ENCODE measurements around the gene FAM209A. TPM values are rescaled to one million over a fixed set of nuclear protein-coding genes. Genes with fewer than 3 reads are reported as not detected.

FAM209A gene
- total RNA-seq, 3 donors from 2014 or later, result 0.96 TPM; not detected in 2

DNA sequence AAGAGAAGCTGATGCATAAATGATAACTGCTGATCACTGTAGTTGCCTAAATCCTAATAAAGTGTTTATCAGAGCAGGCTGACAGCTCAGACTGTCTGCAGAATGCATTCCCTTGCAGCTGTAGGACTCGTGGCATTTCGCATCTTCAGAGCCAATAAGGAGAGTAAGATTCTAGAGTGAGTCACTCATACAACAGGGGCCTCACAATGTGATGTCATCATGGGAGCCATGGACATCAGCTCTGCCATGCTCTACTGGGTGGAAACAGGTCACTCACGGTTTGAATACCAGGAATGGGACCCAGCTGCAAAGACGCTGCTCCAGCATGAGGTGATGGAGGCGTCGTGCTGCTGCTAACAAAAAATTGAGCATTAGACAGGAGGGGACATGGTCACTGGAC lies 15.9 kb downstream of the FAM209A start:
- Histone ChIP-seq H3K4me1 (no peaks in the 10 kb centered on the region), H3K36me3 (no peaks in the 10 kb centered on the region), H3K4me3 (no peak overlapping the region), H3K27me3 (no peaks in the 10 kb centered on the region), H3K27ac (no peak overlapping the region), H3K9me3 (no peaks in the 10 kb centered on the region)
- no peak for DNase-seq (ENCODE audit: low spot score in 2 of 2)
- intact Hi-C loops (cut with DNase I; ENCODE audit: low total_unique reads), result no loop called here
- TF ChIP-seq POLR2A (IDR thresholded peaks at IDR 0.05) (no peak), POLR2AphosphoS5 (IDR thresholded peaks at IDR 0.05) (no peak)
- TF ChIP-seq, protein P1, sequence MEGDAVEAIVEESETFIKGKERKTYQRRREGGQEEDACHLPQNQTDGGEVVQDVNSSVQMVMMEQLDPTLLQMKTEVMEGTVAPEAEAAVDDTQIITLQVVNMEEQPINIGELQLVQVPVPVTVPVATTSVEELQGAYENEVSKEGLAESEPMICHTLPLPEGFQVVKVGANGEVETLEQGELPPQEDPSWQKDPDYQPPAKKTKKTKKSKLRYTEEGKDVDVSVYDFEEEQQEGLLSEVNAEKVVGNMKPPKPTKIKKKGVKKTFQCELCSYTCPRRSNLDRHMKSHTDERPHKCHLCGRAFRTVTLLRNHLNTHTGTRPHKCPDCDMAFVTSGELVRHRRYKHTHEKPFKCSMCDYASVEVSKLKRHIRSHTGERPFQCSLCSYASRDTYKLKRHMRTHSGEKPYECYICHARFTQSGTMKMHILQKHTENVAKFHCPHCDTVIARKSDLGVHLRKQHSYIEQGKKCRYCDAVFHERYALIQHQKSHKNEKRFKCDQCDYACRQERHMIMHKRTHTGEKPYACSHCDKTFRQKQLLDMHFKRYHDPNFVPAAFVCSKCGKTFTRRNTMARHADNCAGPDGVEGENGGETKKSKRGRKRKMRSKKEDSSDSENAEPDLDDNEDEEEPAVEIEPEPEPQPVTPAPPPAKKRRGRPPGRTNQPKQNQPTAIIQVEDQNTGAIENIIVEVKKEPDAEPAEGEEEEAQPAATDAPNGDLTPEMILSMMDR (IDR thresholded peaks at IDR 0.05), result no peak

GRCh38 chr20:56542489-56543030 lies 18.0 kb downstream of the FAM209A start:
- Histone ChIP-seq H3K4me1 (no peaks in the 10 kb centered on the region), H3K36me3 (no peaks in the 10 kb centered on the region), H3K27me3 (no peaks in the 10 kb centered on the region), H3K4me3 (no peak overlapping the region), H3K9me3 (no peaks in the 10 kb centered on the region), H3K27ac (no peak overlapping the region)
- DNase-seq (ENCODE audit: low spot score in 2 of 2), result no peak
- intact Hi-C loops (cut with DNase I; ENCODE audit: low total_unique reads), result no loop called here
- TF ChIP-seq, protein P1 (IDR thresholded peaks at IDR 0.05), result no peak
- TF ChIP-seq POLR2A (IDR thresholded peaks at IDR 0.05), result no peak
- TF ChIP-seq POLR2AphosphoS5 (IDR thresholded peaks at IDR 0.05), result no peak

- Histone ChIP-seq H3K4me3 (no peak overlapping the region), H3K36me3 (no peaks in the 10 kb centered on the region), H3K9me3 (no peaks in the 10 kb centered on the region), H3K4me1 (no peaks in the 10 kb centered on the region), H3K27ac (no peak overlapping the region), H3K27me3 (no peaks in the 10 kb centered on the region)
- DNase-seq (ENCODE audit: low spot score in 2 of 2), result no peak
- intact Hi-C loops (cut with DNase I; ENCODE audit: low total_unique reads), result no loop called here
- TF ChIP-seq, protein P1 (IDR thresholded peaks at IDR 0.05), result no peak
- TF ChIP-seq POLR2AphosphoS5 (IDR thresholded peaks at IDR 0.05) (no peak), POLR2A (IDR thresholded peaks at IDR 0.05) (no peak)
These were observed 27.0 kb downstream of the FAM209A start for GRCh38 chr20:56551571-56551970.

DNA sequence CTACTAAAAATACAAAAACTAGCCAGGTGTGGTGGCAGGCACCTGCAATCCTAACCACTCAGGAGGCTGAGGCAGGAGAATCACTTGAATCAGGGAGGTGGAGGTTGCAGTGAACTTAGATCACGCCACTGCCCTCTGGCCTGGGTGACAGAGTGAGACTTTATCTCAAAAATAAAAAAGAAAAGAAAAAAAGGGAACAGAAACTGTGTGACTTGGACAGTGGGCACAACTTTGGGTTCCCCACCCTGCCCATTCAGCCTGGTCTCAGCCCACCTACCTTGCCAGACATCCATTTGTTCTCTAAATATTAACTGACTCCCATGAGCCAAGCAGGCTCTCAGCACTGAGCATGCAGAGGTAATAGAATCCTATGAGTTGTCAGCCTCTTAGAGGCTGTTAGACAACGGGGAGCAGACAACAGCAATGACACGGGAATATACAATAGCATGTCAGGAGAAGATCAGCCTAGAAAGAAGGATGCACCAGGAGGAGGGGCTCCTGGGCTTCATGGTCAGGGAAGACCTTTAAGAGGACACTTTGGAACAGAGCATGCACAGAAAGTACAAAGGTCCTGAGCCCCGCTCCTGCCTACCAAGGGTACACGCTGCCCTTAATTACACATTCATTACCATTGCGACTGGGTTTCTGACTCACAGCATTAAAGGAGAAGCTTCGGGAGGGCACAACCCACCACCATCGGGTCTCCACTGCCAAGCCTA lies 28.5 kb downstream of the FAM209A start:
- H3K9me3 ChIP-seq, result no peaks in the 10 kb centered on the region
- DNase-seq (ENCODE audit: low spot score in 2 of 2), result no peak
- H3K4me1 ChIP-seq, result no peaks in the 10 kb centered on the region
- H3K27ac ChIP-seq, result no peak overlapping the region
- no peak overlapping the region for H3K4me3 ChIP-seq
- intact Hi-C loops (cut with DNase I; ENCODE audit: low total_unique reads), result no loop called here
- TF ChIP-seq POLR2A (IDR thresholded peaks at IDR 0.05) (no peak), POLR2AphosphoS5 (IDR thresholded peaks at IDR 0.05) (no peak)
- TF ChIP-seq, protein P1 (IDR thresholded peaks at IDR 0.05), result no peak
- no peaks in the 10 kb centered on the region for H3K36me3 ChIP-seq
- no peaks in the 10 kb centered on the region for H3K27me3 ChIP-seq

- peak in 1 of 2 donors; percentile 58 for DNase-seq (ENCODE audit: low spot score in 2 of 2)
- H3K9me3 ChIP-seq, result no peaks in the 10 kb centered on the region
- TF ChIP-seq, protein P1 (IDR thresholded peaks at IDR 0.05), result peak in 2 of 3 donors; percentile 32 to 36
- TF ChIP-seq POLR2A (IDR thresholded peaks at IDR 0.05) (no peak), POLR2AphosphoS5 (IDR thresholded peaks at IDR 0.05) (peak in 2 of 3 donors; percentile 25 to 40)
- H3K27me3 ChIP-seq, result no peaks in the 10 kb centered on the region
- no peaks in the 10 kb centered on the region for H3K4me1 ChIP-seq
- intact Hi-C loops (cut with DNase I; ENCODE audit: low total_unique reads), result no loop called here
- no peaks in the 10 kb centered on the region for H3K36me3 ChIP-seq
- H3K4me3 ChIP-seq, result no peak overlapping the region
- H3K27ac ChIP-seq, result peak overlapping the region in 1 of 2 donors; percentile 67
These were observed 30.3 kb downstream of the FAM209A start for GRCh38 chr20:56554869-56555268.

Data from breast epithelium (tissue), 4 donors.